GM18907 (cell line): ENCODE measurements around the gene FXYD2.

Experiments
- ATAC-seq: cut with Tn5 transposase; IDR thresholded peaks from one replicate; pipeline ENCODE4 v1.9.1; 2021; ENCODE audit warnings: mild to moderate bottlenecking, moderate library complexity; ENCODE audit not compliant: unreplicated experiment

FXYD2 gene

GRCh38 chr11:117859061-117859460, 34.5 kb upstream of the FXYD2 start:
- no peak for ATAC-seq

GRCh38 chr11:117857734-117858414, 33.3 kb upstream of the FXYD2 start:
- no peak for ATAC-seq

GRCh38 chr11:117855912-117856651, 31.5 kb upstream of the FXYD2 start:
- ATAC-seq, result no peak

GRCh38 chr11:117855186-117855845, 30.8 kb upstream of the FXYD2 start:
- no peak for ATAC-seq

GRCh38 chr11:117852309-117852708, 27.8 kb upstream of the FXYD2 start:
- no peak for ATAC-seq

GRCh38 chr11:117851852-117852251, 27.3 kb upstream of the FXYD2 start:
- no peak for ATAC-seq

- ATAC-seq, result no peak
These were observed 26.6 kb upstream of the FXYD2 start for GRCh38 chr11:117851106-117851505.

- no peak for ATAC-seq
These were observed 25.4 kb upstream of the FXYD2 start for GRCh38 chr11:117849781-117850414.

- no peak for ATAC-seq
These were observed 19.3 kb upstream of the FXYD2 start for GRCh38 chr11:117843666-117844484.

- ATAC-seq, result no peak
These were observed 17.8 kb upstream of the FXYD2 start for GRCh38 chr11:117842131-117842941.

- ATAC-seq, result no peak
These were observed 17.0 kb upstream of the FXYD2 start for GRCh38 chr11:117841551-117842031.

- no peak for ATAC-seq
These were observed 16.5 kb upstream of the FXYD2 start for GRCh38 chr11:117840881-117841550.

- no peak for ATAC-seq
These were observed 15.6 kb upstream of the FXYD2 start for GRCh38 chr11:117839936-117840813.

- ATAC-seq, result no peak
These were observed 14.9 kb upstream of the FXYD2 start for GRCh38 chr11:117839380-117839881.

- ATAC-seq, result no peak
These were observed 14.4 kb upstream of the FXYD2 start for GRCh38 chr11:117838901-117839300.

- ATAC-seq, result no peak
These were observed 13.2 kb upstream of the FXYD2 start for GRCh38 chr11:117837791-117838190.

GRCh38 chr11:117837070-117837776, 12.7 kb upstream of the FXYD2 start:
- no peak for ATAC-seq
